ENCODE measurements around the gene ATP6V0B. TPM values are rescaled to one million over a fixed set of nuclear protein-coding genes. Genes with fewer than 3 reads are reported as not detected.

The ATP6V0B gene
- total and polyA plus RNA-seq, 2 of the 13 experiments (the other 11 are each of a cell fraction or from before 2014, with no cell fraction given) = 157 to 161 TPM

DNA sequence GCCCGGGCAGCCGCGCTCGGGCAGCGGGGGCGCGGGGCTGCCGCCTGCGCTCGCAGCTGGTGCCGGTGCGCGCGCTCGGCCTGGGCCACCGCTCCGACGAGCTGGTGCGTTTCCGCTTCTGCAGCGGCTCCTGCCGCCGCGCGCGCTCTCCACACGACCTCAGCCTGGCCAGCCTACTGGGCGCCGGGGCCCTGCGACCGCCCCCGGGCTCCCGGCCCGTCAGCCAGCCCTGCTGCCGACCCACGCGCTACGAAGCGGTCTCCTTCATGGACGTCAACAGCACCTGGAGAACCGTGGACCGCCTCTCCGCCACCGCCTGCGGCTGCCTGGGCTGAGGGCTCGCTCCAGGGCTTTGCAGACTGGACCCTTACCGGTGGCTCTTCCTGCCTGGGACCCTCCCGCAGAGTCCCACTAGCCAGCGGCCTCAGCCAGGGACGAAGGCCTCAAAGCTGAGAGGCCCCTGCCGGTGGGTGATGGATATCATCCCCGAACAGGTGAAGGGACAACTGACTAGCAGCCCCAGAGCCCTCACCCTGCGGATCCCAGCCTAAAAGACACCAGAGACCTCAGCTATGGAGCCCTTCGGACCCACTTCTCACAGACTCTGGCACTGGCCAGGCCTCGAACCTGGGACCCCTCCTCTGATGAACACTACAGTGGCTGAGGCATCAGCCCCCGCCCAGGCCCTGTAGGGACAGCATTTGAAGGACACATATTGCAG, 38.2 kb upstream of the ATP6V0B start (continued):
- TF ChIP-seq, protein P1, sequence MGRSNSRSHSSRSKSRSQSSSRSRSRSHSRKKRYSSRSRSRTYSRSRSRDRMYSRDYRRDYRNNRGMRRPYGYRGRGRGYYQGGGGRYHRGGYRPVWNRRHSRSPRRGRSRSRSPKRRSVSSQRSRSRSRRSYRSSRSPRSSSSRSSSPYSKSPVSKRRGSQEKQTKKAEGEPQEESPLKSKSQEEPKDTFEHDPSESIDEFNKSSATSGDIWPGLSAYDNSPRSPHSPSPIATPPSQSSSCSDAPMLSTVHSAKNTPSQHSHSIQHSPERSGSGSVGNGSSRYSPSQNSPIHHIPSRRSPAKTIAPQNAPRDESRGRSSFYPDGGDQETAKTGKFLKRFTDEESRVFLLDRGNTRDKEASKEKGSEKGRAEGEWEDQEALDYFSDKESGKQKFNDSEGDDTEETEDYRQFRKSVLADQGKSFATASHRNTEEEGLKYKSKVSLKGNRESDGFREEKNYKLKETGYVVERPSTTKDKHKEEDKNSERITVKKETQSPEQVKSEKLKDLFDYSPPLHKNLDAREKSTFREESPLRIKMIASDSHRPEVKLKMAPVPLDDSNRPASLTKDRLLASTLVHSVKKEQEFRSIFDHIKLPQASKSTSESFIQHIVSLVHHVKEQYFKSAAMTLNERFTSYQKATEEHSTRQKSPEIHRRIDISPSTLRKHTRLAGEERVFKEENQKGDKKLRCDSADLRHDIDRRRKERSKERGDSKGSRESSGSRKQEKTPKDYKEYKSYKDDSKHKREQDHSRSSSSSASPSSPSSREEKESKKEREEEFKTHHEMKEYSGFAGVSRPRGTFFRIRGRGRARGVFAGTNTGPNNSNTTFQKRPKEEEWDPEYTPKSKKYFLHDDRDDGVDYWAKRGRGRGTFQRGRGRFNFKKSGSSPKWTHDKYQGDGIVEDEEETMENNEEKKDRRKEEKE (IDR thresholded peaks at IDR 0.05) = no peak
- TF ChIP-seq MIER3 (CRISPR knock-in tag; IDR thresholded peaks at IDR 0.05; ENCODE audit: borderline replicate concordance) (no peak), ETV6 (CRISPR knock-in tag; conservative IDR thresholded peaks at IDR 0.05) (no peak), PHF8 (CRISPR knock-in tag; IDR thresholded peaks at IDR 0.05) (peak; percentile 60; the same call in 1 of the 2 replicates), DZIP1 (CRISPR knock-in tag; IDR thresholded peaks at IDR 0.05) (0 out of 2 replicates have a peak, but pooled peaks have one; percentile 31), ZFY (CRISPR knock-in tag; IDR thresholded peaks at IDR 0.05) (peak; percentile 83)
- TF ChIP-seq, protein P2, sequence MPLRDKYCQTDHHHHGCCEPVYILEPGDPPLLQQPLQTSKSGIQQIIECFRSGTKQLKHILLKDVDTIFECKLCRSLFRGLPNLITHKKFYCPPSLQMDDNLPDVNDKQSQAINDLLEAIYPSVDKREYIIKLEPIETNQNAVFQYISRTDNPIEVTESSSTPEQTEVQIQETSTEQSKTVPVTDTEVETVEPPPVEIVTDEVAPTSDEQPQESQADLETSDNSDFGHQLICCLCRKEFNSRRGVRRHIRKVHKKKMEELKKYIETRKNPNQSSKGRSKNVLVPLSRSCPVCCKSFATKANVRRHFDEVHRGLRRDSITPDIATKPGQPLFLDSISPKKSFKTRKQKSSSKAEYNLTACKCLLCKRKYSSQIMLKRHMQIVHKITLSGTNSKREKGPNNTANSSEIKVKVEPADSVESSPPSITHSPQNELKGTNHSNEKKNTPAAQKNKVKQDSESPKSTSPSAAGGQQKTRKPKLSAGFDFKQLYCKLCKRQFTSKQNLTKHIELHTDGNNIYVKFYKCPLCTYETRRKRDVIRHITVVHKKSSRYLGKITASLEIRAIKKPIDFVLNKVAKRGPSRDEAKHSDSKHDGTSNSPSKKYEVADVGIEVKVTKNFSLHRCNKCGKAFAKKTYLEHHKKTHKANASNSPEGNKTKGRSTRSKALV (CRISPR knock-in tag; IDR thresholded peaks at IDR 0.05) = peak; percentile 98
- TF ChIP-seq, protein P3, sequence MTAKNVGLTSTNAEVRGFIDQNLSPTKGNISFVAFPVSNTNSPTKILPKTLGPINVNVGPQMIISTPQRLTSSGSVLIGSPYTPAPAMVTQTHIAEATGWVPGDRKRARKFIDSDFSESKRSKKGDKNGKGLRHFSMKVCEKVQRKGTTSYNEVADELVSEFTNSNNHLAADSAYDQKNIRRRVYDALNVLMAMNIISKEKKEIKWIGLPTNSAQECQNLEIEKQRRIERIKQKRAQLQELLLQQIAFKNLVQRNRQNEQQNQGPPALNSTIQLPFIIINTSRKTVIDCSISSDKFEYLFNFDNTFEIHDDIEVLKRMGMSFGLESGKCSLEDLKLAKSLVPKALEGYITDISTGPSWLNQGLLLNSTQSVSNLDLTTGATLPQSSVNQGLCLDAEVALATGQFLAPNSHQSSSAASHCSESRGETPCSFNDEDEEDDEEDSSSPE (CRISPR knock-in tag; IDR thresholded peaks at IDR 0.05) = no peak; the same call in none of the 2 replicates
- TF ChIP-seq, protein P4, sequence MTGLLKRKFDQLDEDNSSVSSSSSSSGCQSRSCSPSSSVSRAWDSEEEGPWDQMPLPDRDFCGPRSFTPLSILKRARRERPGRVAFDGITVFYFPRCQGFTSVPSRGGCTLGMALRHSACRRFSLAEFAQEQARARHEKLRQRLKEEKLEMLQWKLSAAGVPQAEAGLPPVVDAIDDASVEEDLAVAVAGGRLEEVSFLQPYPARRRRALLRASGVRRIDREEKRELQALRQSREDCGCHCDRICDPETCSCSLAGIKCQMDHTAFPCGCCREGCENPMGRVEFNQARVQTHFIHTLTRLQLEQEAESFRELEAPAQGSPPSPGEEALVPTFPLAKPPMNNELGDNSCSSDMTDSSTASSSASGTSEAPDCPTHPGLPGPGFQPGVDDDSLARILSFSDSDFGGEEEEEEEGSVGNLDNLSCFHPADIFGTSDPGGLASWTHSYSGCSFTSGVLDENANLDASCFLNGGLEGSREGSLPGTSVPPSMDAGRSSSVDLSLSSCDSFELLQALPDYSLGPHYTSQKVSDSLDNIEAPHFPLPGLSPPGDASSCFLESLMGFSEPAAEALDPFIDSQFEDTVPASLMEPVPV (CRISPR knock-in tag; IDR thresholded peaks at IDR 0.05) = no peak; the same call in 1 of the 2 replicates
- TF ChIP-seq, protein P5, sequence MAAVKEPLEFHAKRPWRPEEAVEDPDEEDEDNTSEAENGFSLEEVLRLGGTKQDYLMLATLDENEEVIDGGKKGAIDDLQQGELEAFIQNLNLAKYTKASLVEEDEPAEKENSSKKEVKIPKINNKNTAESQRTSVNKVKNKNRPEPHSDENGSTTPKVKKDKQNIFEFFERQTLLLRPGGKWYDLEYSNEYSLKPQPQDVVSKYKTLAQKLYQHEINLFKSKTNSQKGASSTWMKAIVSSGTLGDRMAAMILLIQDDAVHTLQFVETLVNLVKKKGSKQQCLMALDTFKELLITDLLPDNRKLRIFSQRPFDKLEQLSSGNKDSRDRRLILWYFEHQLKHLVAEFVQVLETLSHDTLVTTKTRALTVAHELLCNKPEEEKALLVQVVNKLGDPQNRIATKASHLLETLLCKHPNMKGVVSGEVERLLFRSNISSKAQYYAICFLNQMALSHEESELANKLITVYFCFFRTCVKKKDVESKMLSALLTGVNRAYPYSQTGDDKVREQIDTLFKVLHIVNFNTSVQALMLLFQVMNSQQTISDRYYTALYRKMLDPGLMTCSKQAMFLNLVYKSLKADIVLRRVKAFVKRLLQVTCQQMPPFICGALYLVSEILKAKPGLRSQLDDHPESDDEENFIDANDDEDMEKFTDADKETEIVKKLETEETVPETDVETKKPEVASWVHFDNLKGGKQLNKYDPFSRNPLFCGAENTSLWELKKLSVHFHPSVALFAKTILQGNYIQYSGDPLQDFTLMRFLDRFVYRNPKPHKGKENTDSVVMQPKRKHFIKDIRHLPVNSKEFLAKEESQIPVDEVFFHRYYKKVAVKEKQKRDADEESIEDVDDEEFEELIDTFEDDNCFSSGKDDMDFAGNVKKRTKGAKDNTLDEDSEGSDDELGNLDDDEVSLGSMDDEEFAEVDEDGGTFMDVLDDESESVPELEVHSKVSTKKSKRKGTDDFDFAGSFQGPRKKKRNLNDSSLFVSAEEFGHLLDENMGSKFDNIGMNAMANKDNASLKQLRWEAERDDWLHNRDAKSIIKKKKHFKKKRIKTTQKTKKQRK (IDR thresholded peaks at IDR 0.05; ENCODE audit: low read length) = no peak

Data from HepG2 (cell line).